Hepatocyte (in vitro differentiated cells): ENCODE data around the gene ADGRB2. TPM values are rescaled to one million over a fixed set of nuclear protein-coding genes. Genes with fewer than 3 reads are reported as not detected.

ENCODE experiments used
- DNase-seq: peaks from one replicate; pipeline ENCODE4 v3.0.0-alpha.2; 2016; ENCODE audit warnings: low spot score
- H2AFZ ChIP-seq: fragments of 200-600 bp; sonication (generic); 2 replicates; pipeline ENCODE4 v1.6.0; 2016; ENCODE audit warnings: antibody characterized with exemption, mild to moderate bottlenecking
- H3K27ac ChIP-seq: fragments of 200-600 bp; sonication (generic); 2 replicates; pipeline ENCODE4 v1.5.1; 2016; ENCODE audit warnings: mild to moderate bottlenecking
- H3K27me3 ChIP-seq: fragments of 200-600 bp; sonication (generic); 2 replicates; pipeline ENCODE4 v1.6.1; 2016
- H3K36me3 ChIP-seq: fragments of 200-600 bp; sonication (generic); replicated peaks from 2 replicates; pipeline ENCODE4 v1.5.1; 2016; ENCODE audit warnings: low read depth; ENCODE audit not compliant: insufficient read depth
- H3K4me1 ChIP-seq: fragments of 200-600 bp; sonication (generic); 2 replicates; pipeline ENCODE4 v1.5.1; 2016; ENCODE audit warnings: mild to moderate bottlenecking, moderate library complexity; ENCODE audit not compliant: insufficient read depth
- H3K4me2 ChIP-seq: fragments of 200-600 bp; sonication (generic); 2 replicates; pipeline ENCODE4 v1.6.0; 2016
- H3K4me3 ChIP-seq: fragments of 200-600 bp; sonication (generic); 2 replicates; pipeline ENCODE4 v1.5.1; 2016; ENCODE audit warnings: mild to moderate bottlenecking
- H3K79me2 ChIP-seq: fragments of 200-600 bp; sonication (generic); 2 replicates; pipeline ENCODE4 v1.6.0; 2017; ENCODE audit warnings: mild to moderate bottlenecking
- H3K9me2 ChIP-seq: fragments of 200-600 bp; sonication (generic); replicated peaks from 2 replicates; pipeline ENCODE4 v1.6.0; 2017; ENCODE audit warnings: mild to moderate bottlenecking; ENCODE audit not compliant: insufficient read depth
- H3K9me3 ChIP-seq: fragments of 200-600 bp; sonication (generic); 2 replicates; pipeline ENCODE4 v1.5.1; 2016; ENCODE audit warnings: low read depth, mild to moderate bottlenecking
- H4K20me1 ChIP-seq: fragments of 200-600 bp; sonication (generic); 2 replicates; pipeline ENCODE4 v1.6.0; 2016; ENCODE audit warnings: mild to moderate bottlenecking; ENCODE audit not compliant: insufficient read depth, poor library complexity, severe bottlenecking
- EZH2 ChIP-seq: fragments of 200-600 bp; sonication (generic); IDR thresholded peaks from 2 replicates; pipeline ENCODE4 v1.6.1; 2016; ENCODE audit warnings: antibody characterized with exemption, mild to moderate bottlenecking, borderline replicate concordance
- EZH2phosphoT487 ChIP-seq: fragments of 200-600 bp; sonication (generic); IDR thresholded peaks from one replicate; pipeline ENCODE4 v1.6.1; 2018; ENCODE audit warnings: antibody characterized with exemption, mild to moderate bottlenecking, low read depth, moderate library complexity; ENCODE audit not compliant: unreplicated experiment, severe bottlenecking
- WGBS: methylation state at CpG from one replicate; pipeline ENCODE4 v1.1.6; 2016; ENCODE audit warnings: low lambda C conversion rate; ENCODE audit errors: missing lambda C conversion rate; 5-methylcytosine and 5-hydroxymethylcytosine counted together
- polyA plus RNA-seq: library from polyadenylated mRNA; unstranded; fragments of >200 nt; fragmentation: Nextera tagmentation; extraction: Ambion mirVana; gene quantifications from 2 replicates; pipeline ENCODE4 v1.2.1, GENCODE V29; 2016
- total RNA-seq: library from RNA; depleted of rRNA; stranded (reverse); fragments of >200 nt; gene quantifications from 2 replicates; pipeline ENCODE4 v1.2.3, GENCODE V29; 2014
- TF ChIP-seq, protein P1 (sequence below): fragments of 200-600 bp; sonication (generic); IDR thresholded peaks from 2 replicates; pipeline ENCODE4 v1.5.1; 2016; ENCODE audit warnings: antibody characterized with exemption, mild to moderate bottlenecking; ENCODE audit not compliant: poor library complexity

The ADGRB2 gene
- total and polyA plus RNA-seq, 2 experiments from 2014 or later = 7.7 to 10.5 TPM

GRCh38 chr1:31763671-31764311 is 349 bp downstream of the ADGRB2 start:
- H3K9me3 ChIP-seq = no peaks in the 10 kb centered on the region
- TF ChIP-seq, protein P1, sequence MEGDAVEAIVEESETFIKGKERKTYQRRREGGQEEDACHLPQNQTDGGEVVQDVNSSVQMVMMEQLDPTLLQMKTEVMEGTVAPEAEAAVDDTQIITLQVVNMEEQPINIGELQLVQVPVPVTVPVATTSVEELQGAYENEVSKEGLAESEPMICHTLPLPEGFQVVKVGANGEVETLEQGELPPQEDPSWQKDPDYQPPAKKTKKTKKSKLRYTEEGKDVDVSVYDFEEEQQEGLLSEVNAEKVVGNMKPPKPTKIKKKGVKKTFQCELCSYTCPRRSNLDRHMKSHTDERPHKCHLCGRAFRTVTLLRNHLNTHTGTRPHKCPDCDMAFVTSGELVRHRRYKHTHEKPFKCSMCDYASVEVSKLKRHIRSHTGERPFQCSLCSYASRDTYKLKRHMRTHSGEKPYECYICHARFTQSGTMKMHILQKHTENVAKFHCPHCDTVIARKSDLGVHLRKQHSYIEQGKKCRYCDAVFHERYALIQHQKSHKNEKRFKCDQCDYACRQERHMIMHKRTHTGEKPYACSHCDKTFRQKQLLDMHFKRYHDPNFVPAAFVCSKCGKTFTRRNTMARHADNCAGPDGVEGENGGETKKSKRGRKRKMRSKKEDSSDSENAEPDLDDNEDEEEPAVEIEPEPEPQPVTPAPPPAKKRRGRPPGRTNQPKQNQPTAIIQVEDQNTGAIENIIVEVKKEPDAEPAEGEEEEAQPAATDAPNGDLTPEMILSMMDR = no peak
- no peak for TF ChIP-seq EZH2phosphoT487
- no peak for TF ChIP-seq EZH2
- H3K79me2 ChIP-seq = peaks cover 12% of the 10 kb centered on the region
- peaks cover 34% of the 10 kb centered on the region for H3K4me1 ChIP-seq
- H3K36me3 ChIP-seq = no peaks in the 10 kb centered on the region
- no peak overlapping the region for H3K27ac ChIP-seq
- H3K27me3 ChIP-seq = peaks cover 22% of the 10 kb centered on the region
- peak overlapping the region; percentile 99 for H3K4me2 ChIP-seq
- no peaks in the 10 kb centered on the region for H3K9me2 ChIP-seq
- DNase-seq = no peak
- no peak overlapping the region for H2AFZ ChIP-seq
- H3K4me3 ChIP-seq = peak overlapping the region; percentile 82
- H4K20me1 ChIP-seq = no peaks in the 10 kb centered on the region
- 2% methylated on average over 24 of the region's 93 CpGs for WGBS

DNA sequence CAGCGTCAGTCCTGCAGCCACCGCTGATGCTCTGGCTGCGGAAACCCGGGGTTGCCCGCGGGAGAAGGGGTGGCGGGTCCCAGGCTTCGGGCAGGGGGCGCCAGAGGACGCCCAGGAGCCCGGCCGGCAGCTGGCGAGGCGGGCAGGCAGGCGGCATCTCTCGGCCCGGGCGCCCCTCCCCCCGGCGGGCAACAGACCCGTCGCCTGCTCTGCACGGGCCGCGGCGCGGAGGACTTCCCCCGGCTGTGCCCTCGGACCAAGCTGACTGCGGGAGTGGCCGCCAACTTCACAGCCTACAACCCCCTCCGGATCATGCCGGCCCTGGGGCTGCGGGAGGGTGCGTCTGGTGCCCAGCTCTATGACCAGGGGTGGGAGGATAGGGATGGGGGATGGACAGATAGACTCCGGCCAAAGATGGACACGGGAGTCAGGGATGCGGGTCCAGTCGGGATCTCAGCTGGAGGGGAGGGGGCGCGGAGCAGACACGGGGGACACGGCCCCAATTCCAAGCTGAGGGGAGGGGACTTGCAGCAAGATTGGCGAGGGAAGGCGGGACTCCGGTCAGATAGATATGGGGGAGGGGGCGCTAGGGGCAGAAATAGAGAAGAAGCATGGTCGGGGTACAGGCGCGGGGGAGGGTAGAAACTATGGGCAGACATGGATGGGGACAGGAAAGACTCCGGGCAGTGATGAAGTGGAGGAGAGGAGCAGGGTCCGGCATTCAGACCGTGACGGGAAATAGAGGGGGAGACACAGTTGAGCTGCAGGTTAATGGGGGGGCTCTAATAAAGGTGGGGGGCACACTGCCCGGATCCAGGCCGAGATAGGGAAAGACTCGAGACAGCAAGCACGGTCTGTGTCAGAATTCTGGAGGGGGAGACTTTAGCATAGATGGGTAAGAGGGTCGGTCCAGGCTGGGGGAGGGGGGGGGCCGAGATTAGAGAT is 1.1 kb downstream of the ADGRB2 start:
- peak; percentile 90 for DNase-seq
- Histone ChIP-seq H3K27ac (no peak overlapping the region), H3K4me3 (peak overlapping the region; percentile 82), H2AFZ (no peak overlapping the region), H3K36me3 (no peaks in the 10 kb centered on the region), H3K4me2 (peak overlapping the region; percentile 99), H3K9me2 (no peaks in the 10 kb centered on the region), H3K79me2 (peaks cover 12% of the 10 kb centered on the region), H3K27me3 (peaks cover 22% of the 10 kb centered on the region), H3K4me1 (peaks cover 34% of the 10 kb centered on the region), H4K20me1 (no peaks in the 10 kb centered on the region), H3K9me3 (no peaks in the 10 kb centered on the region)
- TF ChIP-seq EZH2phosphoT487 = no peak
- TF ChIP-seq EZH2 = peak; percentile 32
- TF ChIP-seq, protein P1 = peak; percentile 60
- WGBS = 1% methylated on average over 39 of the region's 60 CpGs

GRCh38 chr1:31762323-31762722 is 1.8 kb downstream of the ADGRB2 start:
- peak overlapping the region; percentile 99 for H3K4me2 ChIP-seq
- peaks cover 12% of the 10 kb centered on the region for H3K79me2 ChIP-seq
- no peaks in the 10 kb centered on the region for H3K36me3 ChIP-seq
- DNase-seq = no peak
- WGBS = 32% methylated on average over 6 of the region's 7 CpGs
- H3K4me3 ChIP-seq = no peak overlapping the region
- no peaks in the 10 kb centered on the region for H4K20me1 ChIP-seq
- peaks cover 22% of the 10 kb centered on the region for H3K27me3 ChIP-seq
- TF ChIP-seq, protein P1 = no peak
- TF ChIP-seq EZH2 (no peak), EZH2phosphoT487 (no peak)
- no peaks in the 10 kb centered on the region for H3K9me3 ChIP-seq
- H3K9me2 ChIP-seq = no peaks in the 10 kb centered on the region
- H2AFZ ChIP-seq = no peak overlapping the region
- H3K27ac ChIP-seq = no peak overlapping the region
- peaks cover 34% of the 10 kb centered on the region for H3K4me1 ChIP-seq
